SK-N-SH (cell line): Measurements from ENCODE around the gene CALN1. TPM values are rescaled to one million over a fixed set of nuclear protein-coding genes. Genes with fewer than 3 reads are reported as not detected.

ENCODE experiments used
- CTCF ChIA-PET: fragments of 300-600, 350-600 bp; formaldehyde crosslinking; extraction: SDS; loops from one replicate; lab custom pipeline; 2021; lab: Yijun Ruan, JAX
- POLR2A ChIA-PET: fragments of 350-600 bp; sonication (Branson Sonifier 250); formaldehyde crosslinking; extraction: SDS; loops from one replicate; lab custom pipeline; 2020; ENCODE audit warnings: antibody characterized with exemption, inconsistent platforms; lab: Yijun Ruan, JAX
- DNase-seq: peaks from one replicate; pipeline ENCODE4 v3.0.0; 2012
- H2AFZ ChIP-seq: fragments of 200-600 bp; sonication (generic); 2 replicates; pipeline ENCODE4 v1.8.1; 2016; ENCODE audit warnings: antibody characterized with exemption, mild to moderate bottlenecking, low read depth
- H3F3A ChIP-seq: fragments of 200-600 bp; sonication (generic); replicated peaks from 2 replicates; pipeline ENCODE3; 2016; ENCODE audit warnings: antibody characterized with exemption, mild to moderate bottlenecking; ENCODE audit not compliant: insufficient read depth
- H3K27ac ChIP-seq, 2 experiments: fragments of 200-500 bp in 1 of 2; fragments of 200-600 bp in 1 of 2; sonication (Bioruptor generic) in 1 of 2; sonication (generic), shearing (Covaris generic) in 1 of 2; 2 replicates each; pipeline versions ENCODE4 v1.5.1 to v1.6.1; 2014 to 2016; ENCODE audit warnings: low read depth in 2 of 2, inconsistent platforms in 1 of 2, low read length in 1 of 2, mild to moderate bottlenecking in 1 of 2, mixed read lengths in 1 of 2
- H3K27me3 ChIP-seq: fragments of 200-600 bp; sonication (generic), shearing (Covaris generic); 2 replicates; pipeline ENCODE4 v1.6.1; 2016; ENCODE audit warnings: mixed run types; ENCODE audit not compliant: insufficient read depth
- H3K36me3 ChIP-seq, 2 experiments: fragments of 200-500 bp in 1 of 2; fragments of 200-600 bp in 1 of 2; sonication (Bioruptor generic) in 1 of 2; sonication (generic) in 1 of 2; replicated peaks in 1 of 2; 2 replicates each; pipeline versions ENCODE3 to v1.5.1; 2014 to 2016; ENCODE audit warnings: low read length in 1 of 2, mild to moderate bottlenecking in 1 of 2; ENCODE audit not compliant: insufficient read depth in 2 of 2, control insufficient read depth in 1 of 2
- H3K4me1 ChIP-seq, 2 experiments: fragments of 200-500 bp in 1 of 2; fragments of 200-600 bp in 1 of 2; sonication (Bioruptor generic) in 1 of 2; sonication (generic), shearing (Covaris generic) in 1 of 2; 2 replicates each; pipeline versions ENCODE4 v1.5.1 to v1.6.1; 2014 to 2016; ENCODE audit warnings: low read depth in 1 of 2, low read length in 1 of 2, mixed run types in 1 of 2; ENCODE audit not compliant: insufficient read depth in 2 of 2, control insufficient read depth in 1 of 2
- H3K4me2 ChIP-seq: fragments of 200-600 bp; sonication (generic), shearing (Covaris generic); 2 replicates; pipeline ENCODE4 v1.6.1; 2017; ENCODE audit warnings: mixed run types
- H3K4me3 ChIP-seq, 2 experiments: fragments of 200-500 bp in 1 of 2; fragments of 200-600 bp in 1 of 2; sonication (Bioruptor generic) in 1 of 2; sonication (generic), shearing (Covaris generic) in 1 of 2; 2 replicates each; pipeline versions ENCODE4 v1.5.1 to v1.8.1; 2014 to 2016; ENCODE audit warnings: low read depth in 2 of 2, inconsistent platforms in 1 of 2, low read length in 1 of 2, mild to moderate bottlenecking in 1 of 2, mixed read lengths in 1 of 2, moderate library complexity in 1 of 2
- H3K79me2 ChIP-seq: fragments of 200-600 bp; sonication (generic); 2 replicates; pipeline ENCODE4 v1.8.1; 2017; ENCODE audit warnings: mild to moderate bottlenecking; ENCODE audit not compliant: insufficient read depth
- H3K9ac ChIP-seq: fragments of 200-600 bp; sonication (generic); 2 replicates; pipeline ENCODE4 v1.6.1; 2017; ENCODE audit warnings: mixed run types
- H3K9me2 ChIP-seq: fragments of 200-600 bp; sonication (generic); 2 replicates; pipeline ENCODE4 v1.6.1; 2017; ENCODE audit warnings: mixed run types
- H3K9me3 ChIP-seq: fragments of 200-600 bp; sonication (generic); 2 replicates; pipeline ENCODE4 v1.6.1; 2017; ENCODE audit warnings: mixed run types, mild to moderate bottlenecking, moderate library complexity
- H4K20me1 ChIP-seq: fragments of 200-600 bp; sonication (generic); 2 replicates; pipeline ENCODE4 v1.6.1; 2017; ENCODE audit warnings: mild to moderate bottlenecking, mixed run types; ENCODE audit not compliant: insufficient read depth
- ELF1 ChIP-seq: IDR thresholded peaks from 2 replicates; pipeline ENCODE4 v1.4.0; 2012
- EZH2phosphoT487 ChIP-seq: fragments of 200-600 bp; sonication (generic); IDR thresholded peaks from 2 replicates; pipeline ENCODE4 v1.6.1; 2017; ENCODE audit warnings: low read depth, mixed run types, mild to moderate bottlenecking, antibody characterized with exemption, moderate library complexity, borderline replicate concordance
- GABPA ChIP-seq: IDR thresholded peaks from 2 replicates; pipeline ENCODE4 v1.4.0; 2012; ENCODE audit warnings: low read depth, mild to moderate bottlenecking
- GATA2 ChIP-seq: sonication (generic); formaldehyde crosslinking; IDR thresholded peaks from 2 replicates; pipeline ENCODE4 v1.5.0; 2020; ENCODE audit warnings: mild to moderate bottlenecking, missing genetic modification reagents
- JUND ChIP-seq: IDR thresholded peaks from 2 replicates; pipeline ENCODE4 v1.4.0; 2012
- MEF2A ChIP-seq: IDR thresholded peaks from 2 replicates; pipeline ENCODE4 v1.4.0; 2012; ENCODE audit warnings: low read depth, borderline replicate concordance
- MXI1 ChIP-seq: IDR thresholded peaks from 2 replicates; pipeline ENCODE4 v1.6.1; 2012; ENCODE audit warnings: mild to moderate bottlenecking, low read depth, low read length, improper control_type of control experiment
- NFIC ChIP-seq: IDR thresholded peaks from 2 replicates; pipeline ENCODE4 v1.4.0; 2012; ENCODE audit warnings: borderline replicate concordance
- POLR2AphosphoS5 ChIP-seq: IDR thresholded peaks from 2 replicates; pipeline ENCODE4 v1.6.1; 2012; ENCODE audit warnings: low read depth, low read length
- SIN3A ChIP-seq: IDR thresholded peaks from 2 replicates; pipeline ENCODE4 v1.6.1; 2012; ENCODE audit warnings: low read depth, mild to moderate bottlenecking, low read length, moderate library complexity, borderline replicate concordance
- SMC3 ChIP-seq: IDR thresholded peaks from 2 replicates; pipeline ENCODE4 v1.6.1; 2012; ENCODE audit warnings: low read depth, low read length, improper control_type of control experiment
- TAF1 ChIP-seq: IDR thresholded peaks from 2 replicates; pipeline ENCODE4 v1.6.1; 2012; ENCODE audit warnings: low read depth, mild to moderate bottlenecking, low read length, moderate library complexity, borderline replicate concordance
- TCF12 ChIP-seq: IDR thresholded peaks from 2 replicates; pipeline ENCODE4 v1.4.0; 2012
- TEAD4 ChIP-seq: IDR thresholded peaks from 2 replicates; pipeline ENCODE4 v1.4.0; 2012; ENCODE audit warnings: mild to moderate bottlenecking, borderline replicate concordance; ENCODE audit not compliant: insufficient read depth
- YY1 ChIP-seq: IDR thresholded peaks from 2 replicates; pipeline ENCODE4 v1.4.0; 2012; ENCODE audit warnings: low read depth, mild to moderate bottlenecking
- WGBS: methylation state at CpG from one replicate; pipeline ENCODE4 v1.1.6; 2017; ENCODE audit warnings: low lambda C conversion rate; 5-methylcytosine and 5-hydroxymethylcytosine counted together
- polyA plus RNA-seq, 3 experiments: library from polyadenylated mRNA; depleted of rRNA; stranded (reverse); fragments of >200 nt; gene quantifications; 2 replicates each; pipeline ENCODE4 v1.2.3, GENCODE V29; 2012
- TF ChIP-seq, protein P1 (sequence below): fragments of 150-350 bp; IDR thresholded peaks from 2 replicates; pipeline ENCODE4 v1.6.1; 2017; ENCODE audit warnings: antibody characterized with exemption, low read length, low read depth, borderline replicate concordance
- TF ChIP-seq, protein P2 (sequence below): IDR thresholded peaks from 2 replicates; pipeline ENCODE4 v1.4.0; 2012; ENCODE audit warnings: low read depth, borderline replicate concordance
- TF ChIP-seq, protein P3 (sequence below): fragments of 150-350 bp; IDR thresholded peaks from 2 replicates; pipeline ENCODE4 v1.6.1; 2016; ENCODE audit warnings: mild to moderate bottlenecking, low read depth, low read length
- TF ChIP-seq, protein P4 (sequence below): IDR thresholded peaks from 2 replicates; pipeline ENCODE4; 2012

The CALN1 gene
- polyA plus RNA-seq, 1 of the 3 experiments (the other 2 are of a cell fraction): not detected

DNA sequence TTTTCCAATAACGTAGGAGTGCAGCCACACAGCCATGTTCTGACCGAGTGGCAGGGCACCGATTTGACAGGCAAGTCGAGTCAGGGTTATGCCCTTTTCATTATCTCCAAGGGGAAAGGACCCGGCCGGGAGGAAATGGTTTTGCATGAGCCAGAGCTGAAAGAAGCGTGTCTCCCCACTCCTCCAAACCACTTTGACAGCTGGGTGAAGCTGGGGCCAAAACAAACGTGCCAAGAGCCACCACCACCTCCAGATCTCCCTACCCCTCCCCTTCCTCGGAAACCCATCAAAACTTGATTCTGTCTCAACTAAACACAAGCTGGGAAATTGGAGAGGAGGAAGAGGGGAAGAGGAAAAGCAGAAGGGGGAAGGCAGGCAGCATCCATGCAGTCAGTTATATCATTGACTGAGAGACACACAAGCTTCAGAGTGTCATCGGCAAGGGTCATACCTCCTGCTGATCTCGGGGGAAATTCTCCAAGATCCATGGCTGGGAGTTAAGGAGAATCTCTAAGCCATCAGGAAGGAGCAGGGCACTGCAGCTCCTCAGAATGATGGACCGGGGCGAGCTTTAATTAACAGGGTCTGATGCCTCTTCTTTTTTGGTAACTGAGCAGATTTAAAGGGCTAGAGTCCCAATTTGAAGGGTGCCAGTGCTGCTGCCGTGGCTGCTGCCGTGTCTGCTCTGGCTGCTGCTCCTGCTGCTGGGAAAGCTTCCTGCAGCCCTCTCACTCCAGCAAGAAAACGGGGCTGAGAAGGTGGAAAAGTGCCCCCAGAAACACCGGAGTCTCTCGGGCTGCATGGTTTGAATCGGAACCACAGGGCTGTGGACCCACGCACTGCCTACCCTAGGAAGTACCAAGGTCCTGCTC lies 34.7 kb upstream of the CALN1 start:
- peaks cover 33% of the 10 kb centered on the region; the same call in 1 of the 2 replicates for H3K27me3 ChIP-seq
- H3K9ac ChIP-seq: no peak overlapping the region
- no peaks in the 10 kb centered on the region for H3K9me2 ChIP-seq
- DNase-seq: no peak
- no peaks in the 10 kb centered on the region for H3K4me1 ChIP-seq
- H3K4me2 ChIP-seq: peak overlapping the region; percentile 58
- no peaks in the 10 kb centered on the region for H3F3A ChIP-seq
- no peak overlapping the region for H3K27ac ChIP-seq
- H2AFZ ChIP-seq: no peak overlapping the region
- POLR2A ChIA-PET: no interaction called here
- TF ChIP-seq, protein P1, sequence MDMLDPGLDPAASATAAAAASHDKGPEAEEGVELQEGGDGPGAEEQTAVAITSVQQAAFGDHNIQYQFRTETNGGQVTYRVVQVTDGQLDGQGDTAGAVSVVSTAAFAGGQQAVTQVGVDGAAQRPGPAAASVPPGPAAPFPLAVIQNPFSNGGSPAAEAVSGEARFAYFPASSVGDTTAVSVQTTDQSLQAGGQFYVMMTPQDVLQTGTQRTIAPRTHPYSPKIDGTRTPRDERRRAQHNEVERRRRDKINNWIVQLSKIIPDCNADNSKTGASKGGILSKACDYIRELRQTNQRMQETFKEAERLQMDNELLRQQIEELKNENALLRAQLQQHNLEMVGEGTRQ: no peak
- no peak for TF ChIP-seq TEAD4
- TF ChIP-seq MEF2A: no peak
- TF ChIP-seq GATA2 (CRISPR knock-in tag): no peak
- no peak for TF ChIP-seq TCF12
- no peak for TF ChIP-seq POLR2AphosphoS5
- no peak for TF ChIP-seq ELF1
- TF ChIP-seq, protein P2, sequence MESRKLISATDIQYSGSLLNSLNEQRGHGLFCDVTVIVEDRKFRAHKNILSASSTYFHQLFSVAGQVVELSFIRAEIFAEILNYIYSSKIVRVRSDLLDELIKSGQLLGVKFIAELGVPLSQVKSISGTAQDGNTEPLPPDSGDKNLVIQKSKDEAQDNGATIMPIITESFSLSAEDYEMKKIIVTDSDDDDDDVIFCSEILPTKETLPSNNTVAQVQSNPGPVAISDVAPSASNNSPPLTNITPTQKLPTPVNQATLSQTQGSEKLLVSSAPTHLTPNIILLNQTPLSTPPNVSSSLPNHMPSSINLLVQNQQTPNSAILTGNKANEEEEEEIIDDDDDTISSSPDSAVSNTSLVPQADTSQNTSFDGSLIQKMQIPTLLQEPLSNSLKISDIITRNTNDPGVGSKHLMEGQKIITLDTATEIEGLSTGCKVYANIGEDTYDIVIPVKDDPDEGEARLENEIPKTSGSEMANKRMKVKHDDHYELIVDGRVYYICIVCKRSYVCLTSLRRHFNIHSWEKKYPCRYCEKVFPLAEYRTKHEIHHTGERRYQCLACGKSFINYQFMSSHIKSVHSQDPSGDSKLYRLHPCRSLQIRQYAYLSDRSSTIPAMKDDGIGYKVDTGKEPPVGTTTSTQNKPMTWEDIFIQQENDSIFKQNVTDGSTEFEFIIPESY: no peak
- no peak for TF ChIP-seq JUND
- H3K79me2 ChIP-seq: no peaks in the 10 kb centered on the region
- peak overlapping the region in 1 of 2 experiments; percentile 26; a peak in 1 of 4 replicates for H3K4me3 ChIP-seq
- no peaks in the 10 kb centered on the region for H3K36me3 ChIP-seq
- WGBS: 3% methylated on average over 20 of the region's 20 CpGs
- H3K9me3 ChIP-seq: no peaks in the 10 kb centered on the region
- CTCF ChIA-PET: interaction anchor here (2.1 kb wide), 1 partner anchor 9 kb away, joined by 4 read pairs; no protein-coding TSS in a partner anchor
- no peaks in the 10 kb centered on the region for H4K20me1 ChIP-seq

DNA sequence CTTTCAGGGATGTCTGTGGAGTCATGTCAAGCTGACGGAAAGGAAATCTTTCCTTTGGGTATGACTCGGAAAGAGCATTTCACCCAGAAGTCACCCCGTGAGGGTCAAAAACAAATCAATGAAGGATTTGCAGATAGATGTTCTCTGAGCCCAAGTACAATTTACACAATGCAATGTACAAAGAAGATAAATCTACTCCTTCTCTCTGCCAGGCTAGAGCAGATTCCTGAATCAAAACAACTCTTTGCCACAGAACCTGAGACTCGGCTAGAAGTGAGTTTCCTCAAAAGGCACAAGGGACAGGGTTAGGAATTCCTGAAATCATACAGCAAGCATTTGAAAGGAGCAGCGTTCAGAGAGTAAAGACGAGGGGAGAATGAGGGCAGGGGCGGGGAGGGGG lies 34.0 kb upstream of the CALN1 start:
- Histone ChIP-seq H3K9me3 (no peaks in the 10 kb centered on the region), H2AFZ (no peak overlapping the region), H3K4me1 (no peaks in the 10 kb centered on the region), H3K4me3 (no peak overlapping the region), H3F3A (no peaks in the 10 kb centered on the region), H3K27me3 (peaks cover 33% of the 10 kb centered on the region; the same call in 1 of the 2 replicates), H3K36me3 (no peaks in the 10 kb centered on the region), H3K4me2 (no peak overlapping the region), H3K79me2 (no peaks in the 10 kb centered on the region), H4K20me1 (no peaks in the 10 kb centered on the region), H3K9me2 (no peaks in the 10 kb centered on the region), H3K9ac (no peak overlapping the region), H3K27ac (no peak overlapping the region)
- ChIA-PET CTCF (interaction anchor here (2.1 to 2.3 kb wide), 2 partner anchors 9 to 48 kb away, joined by 4 to 7 read pairs; no protein-coding TSS in a partner anchor), POLR2A (no interaction called here)
- no peak for DNase-seq
- WGBS: 29% methylated on average over 7 of the region's 7 CpGs
- no peak for TF ChIP-seq MXI1
- no peak for TF ChIP-seq GABPA
- no peak for TF ChIP-seq SIN3A
- no peak for TF ChIP-seq EZH2phosphoT487
- TF ChIP-seq, protein P3, sequence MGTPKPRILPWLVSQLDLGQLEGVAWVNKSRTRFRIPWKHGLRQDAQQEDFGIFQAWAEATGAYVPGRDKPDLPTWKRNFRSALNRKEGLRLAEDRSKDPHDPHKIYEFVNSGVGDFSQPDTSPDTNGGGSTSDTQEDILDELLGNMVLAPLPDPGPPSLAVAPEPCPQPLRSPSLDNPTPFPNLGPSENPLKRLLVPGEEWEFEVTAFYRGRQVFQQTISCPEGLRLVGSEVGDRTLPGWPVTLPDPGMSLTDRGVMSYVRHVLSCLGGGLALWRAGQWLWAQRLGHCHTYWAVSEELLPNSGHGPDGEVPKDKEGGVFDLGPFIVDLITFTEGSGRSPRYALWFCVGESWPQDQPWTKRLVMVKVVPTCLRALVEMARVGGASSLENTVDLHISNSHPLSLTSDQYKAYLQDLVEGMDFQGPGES: no peak
- no peak for TF ChIP-seq TAF1
- TF ChIP-seq NFIC: no peak
- TF ChIP-seq SMC3: no peak
- TF ChIP-seq, protein P4, sequence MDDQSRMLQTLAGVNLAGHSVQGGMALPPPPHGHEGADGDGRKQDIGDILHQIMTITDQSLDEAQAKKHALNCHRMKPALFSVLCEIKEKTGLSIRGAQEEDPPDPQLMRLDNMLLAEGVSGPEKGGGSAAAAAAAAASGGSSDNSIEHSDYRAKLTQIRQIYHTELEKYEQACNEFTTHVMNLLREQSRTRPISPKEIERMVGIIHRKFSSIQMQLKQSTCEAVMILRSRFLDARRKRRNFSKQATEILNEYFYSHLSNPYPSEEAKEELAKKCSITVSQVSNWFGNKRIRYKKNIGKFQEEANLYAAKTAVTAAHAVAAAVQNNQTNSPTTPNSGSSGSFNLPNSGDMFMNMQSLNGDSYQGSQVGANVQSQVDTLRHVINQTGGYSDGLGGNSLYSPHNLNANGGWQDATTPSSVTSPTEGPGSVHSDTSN: no peak
- TF ChIP-seq JUND: no peak
- no peak for TF ChIP-seq POLR2AphosphoS5
- TF ChIP-seq, protein P2: no peak
- no peak for TF ChIP-seq YY1
